AG10803 (cell line): Measurements from ENCODE around the gene RASSF3.

Experiments used
- DNase-seq: peaks from one replicate; pipeline ENCODE4 v3.0.0; 2010; ENCODE audit warnings: low read depth
- H3K4me3 ChIP-seq: 2 replicates; pipeline ENCODE4 v1.5.1; 2011; ENCODE audit warnings: mild to moderate bottlenecking, low read length, control low read depth
- CTCF ChIP-seq: conservative IDR thresholded peaks from 2 replicates; pipeline ENCODE4 v1.5.1; 2011; ENCODE audit warnings: mild to moderate bottlenecking, low read length, control low read depth, inconsistent platforms

The RASSF3 gene

GRCh38 chr12:64706306-64706705 lies 96.0 kb downstream of the RASSF3 start:
- no peak for TF ChIP-seq CTCF
- H3K4me3 ChIP-seq: no peak overlapping the region
- no peak for DNase-seq

GRCh38 chr12:64706857-64707256 lies 96.6 kb downstream of the RASSF3 start:
- H3K4me3 ChIP-seq: no peak overlapping the region
- no peak for TF ChIP-seq CTCF
- DNase-seq: no peak

- H3K4me3 ChIP-seq: no peak overlapping the region
- no peak for DNase-seq
- TF ChIP-seq CTCF: no peak
Observed at GRCh38 chr12:64707362-64707761, 97.1 kb downstream of the RASSF3 start.

- H3K4me3 ChIP-seq: no peak overlapping the region
- TF ChIP-seq CTCF: no peak
- DNase-seq: no peak
Observed at GRCh38 chr12:64707926-64708325, 97.6 kb downstream of the RASSF3 start.

GRCh38 chr12:64709429-64709828 lies 99.1 kb downstream of the RASSF3 start:
- H3K4me3 ChIP-seq: no peak overlapping the region
- TF ChIP-seq CTCF: no peak
- no peak for DNase-seq

- TF ChIP-seq CTCF: no peak
- DNase-seq: no peak
- no peak overlapping the region for H3K4me3 ChIP-seq
Observed at GRCh38 chr12:64713376-64713775, 103.1 kb downstream of the RASSF3 start.

GRCh38 chr12:64714551-64714968 lies 104.3 kb downstream of the RASSF3 start:
- H3K4me3 ChIP-seq: no peak overlapping the region
- no peak for DNase-seq
- no peak for TF ChIP-seq CTCF
